GM12878 (cell line): ENCODE data around the gene PTX4. TPM values are rescaled to one million over a fixed set of nuclear protein-coding genes. Genes with fewer than 3 reads are reported as not detected.

Experiments
- ATF2 ChIP-seq: IDR thresholded peaks from 2 replicates; pipeline ENCODE4 v1.6.1; 2012; ENCODE audit warnings: low read length, inconsistent platforms
- MTA2 ChIP-seq: fragments of 450-650 bp; IDR thresholded peaks from 2 replicates; pipeline ENCODE4 v1.6.1; 2016; ENCODE audit warnings: low read depth, mild to moderate bottlenecking, moderate library complexity
- POLR2AphosphoS2 ChIP-seq: IDR thresholded peaks from 2 replicates; pipeline ENCODE4 v1.6.1; 2011; ENCODE audit warnings: low read depth, mild to moderate bottlenecking, low read length, improper control_type of control experiment, moderate library complexity
- RAD51 ChIP-seq: fragments of 450-650 bp; IDR thresholded peaks from 2 replicates; pipeline ENCODE4 v1.6.1; 2016; ENCODE audit warnings: moderate library complexity, mild to moderate bottlenecking, inconsistent platforms
- RELB ChIP-seq: fragments of 450-650 bp; IDR thresholded peaks from 2 replicates; pipeline ENCODE4 v1.6.1; 2017; ENCODE audit warnings: low read depth, mild to moderate bottlenecking, moderate library complexity
- SIN3A ChIP-seq: IDR thresholded peaks from 2 replicates; pipeline ENCODE4 v1.6.1; 2012; ENCODE audit warnings: low read depth, low read length, improper control_type of control experiment
- ZNF592 ChIP-seq: fragments of 450-650 bp; IDR thresholded peaks from 2 replicates; pipeline ENCODE4 v1.6.1; 2017; ENCODE audit warnings: mild to moderate bottlenecking, moderate library complexity
- polyA plus RNA-seq, 11 experiments: library from polyadenylated mRNA; depleted of rRNA in 4 of 11; unstranded in 6 of 11; stranded (reverse) in 5 of 11; fragments of >200 nt; fragmentation: Nextera tagmentation in 4 of 11; fragmentation: Illumina TruSeq in 1 of 11; extraction: Ambion mirVana in 4 of 11; extraction: Trizol in 1 of 11; gene quantifications; 1 replicate in 1 of 11; 2 replicates in 10 of 11; pipeline versions ENCODE4 v1.2.1 to v1.2.3, GENCODE V29; 2011 to 2016; ENCODE audit warnings: inconsistent platforms in 2 of 11, missing spikeins in 2 of 11, low read depth in 1 of 11
- total RNA-seq, 4 experiments: library from RNA; depleted of rRNA in 3 of 4; stranded (reverse); fragments of >200 nt in 3 of 4; fragmentation: Illumina TruSeq in 1 of 4; extraction: Trizol in 1 of 4; gene quantifications; 2 replicates each; pipeline versions ENCODE4 v1.2.1 to v1.2.3, GENCODE V29; 2013 to 2021

PTX4 gene
- total and polyA plus RNA-seq, 10 of the 15 experiments (the other 5 are each of a cell fraction or from before 2014, with no cell fraction given): not detected

- TF ChIP-seq ZNF592 (no peak), MTA2 (no peak), SIN3A (no peak), ATF2 (no peak), RAD51 (no peak), POLR2AphosphoS2 (no peak), RELB (no peak)
Measured at GRCh38 chr16:1436731-1437355, 51.9 kb downstream of the PTX4 start (continued).
